Ovary (tissue), 9 donors: ENCODE measurements around the gene ARID5B. TPM values are rescaled to one million over a fixed set of nuclear protein-coding genes. Genes with fewer than 3 reads are reported as not detected.

ENCODE experiments used
- DNase-seq, 5 donors: peaks; one replicate each; pipeline ENCODE4 v3.0.0-alpha.2; 2019 to 2020
- H3K27ac ChIP-seq, 2 donors: fragments of 200-600 bp; one replicate each; pipeline versions ENCODE4 v1.5.1 to v1.8.0; 2019 to 2022
- H3K27me3 ChIP-seq: fragments of 200-600 bp; one replicate; pipeline ENCODE4 v1.8.0; 2022
- H3K36me3 ChIP-seq: fragments of 200-600 bp; sonication (generic); one replicate; pipeline ENCODE4 v1.5.1; 2019
- H3K4me1 ChIP-seq: one replicate; pipeline ENCODE4 v1.8.1; 2013; ENCODE audit warnings: mild to moderate bottlenecking, moderate library complexity; ENCODE audit not compliant: insufficient read depth
- H3K4me3 ChIP-seq: fragments of 200-600 bp; sonication (generic); one replicate; pipeline ENCODE4 v1.5.1; 2017
- H3K9me3 ChIP-seq, 2 donors: fragments of 200-600 bp in 1 of 2; sonication (generic) in 1 of 2; one replicate each; pipeline versions ENCODE4 v1.5.1 to v1.8.1; 2013 to 2019; ENCODE audit warnings: mild to moderate bottlenecking in 1 of 2, moderate library complexity in 1 of 2
- EP300 ChIP-seq: sonication (generic); formaldehyde crosslinking; IDR thresholded peaks from one replicate; pipeline ENCODE4 v1.6.1; 2017; ENCODE audit warnings: antibody characterized with exemption
- POLR2A ChIP-seq: fragments of 450-650 bp; IDR thresholded peaks from one replicate; pipeline ENCODE4 v1.6.1; 2017; ENCODE audit warnings: antibody characterized with exemption, mild to moderate bottlenecking, moderate library complexity
- WGBS, 3 donors: extraction: QIAGEN DNeasy Blood & Tissue Kit in 1 of 3; methylation state at CpG; one replicate each; pipeline versions ENCODE4 v1.1.5 to v1.1.7; 2013 to 2017; 5-methylcytosine and 5-hydroxymethylcytosine counted together
- intact Hi-C, 4 donors: fragments of 100-400 bp; cut with DNase I; formaldehyde crosslinking; loops; one replicate each; pipeline versions ENCODE4 v1.11.0 to v1.15.1; 2022 to 2023
- polyA plus RNA-seq, 2 donors: library from polyadenylated mRNA; stranded (reverse); fragments of 200-250 nt in 1 of 2; fragments of 350-450 nt in 1 of 2; fragmentation: Illumina TruSeq in 1 of 2; extraction: RNeasy Lipid Tissue Mini Kit (QIAGEN cat#74804) in 1 of 2; gene quantifications; one replicate each; pipeline ENCODE4 v1.2.3, GENCODE V29; 2013 to 2014
- total RNA-seq, 7 donors: library from RNA; depleted of rRNA in 2 of 7; stranded (reverse); fragments of >200 nt in 2 of 7; fragmentation: NEBNext Ultra II Directional in 3 of 7; extraction: Animal tissue kit (Norgen Biotek cat#: 25700) in 3 of 7; gene quantifications; one replicate each; pipeline versions ENCODE4 v1.1.0 to v1.2.4, GENCODE V29; 2016 to 2023
- TF ChIP-seq, protein P1 (sequence below), 3 donors: fragments of 450-650 bp in 2 of 3; fragments of 200-600 bp in 1 of 3; IDR thresholded peaks; one replicate each; pipeline versions ENCODE4 v1.5.1 to v1.8.0; 2016 to 2022; ENCODE audit warnings: antibody characterized with exemption in 3 of 3, mild to moderate bottlenecking in 1 of 3
- donor health status: DM: no; HTN: no; CAD: no; lungs with moderate emphysema.
- donor health status: DM: no; HTN: no; CAD: no.
- donor health status: Bipolar disorder and iron deficiency.
- donor health status: DM: yes; HTN: yes; CAD: no.
- donor health status: DM: no; HTN: no; CAD: no.
- donor health status: DM: yes; HTN: yes; CAD: no.

The ARID5B gene
- total and polyA plus RNA-seq, 9 donors = 18.3 to 61.8 (median 28.3) TPM

DNA sequence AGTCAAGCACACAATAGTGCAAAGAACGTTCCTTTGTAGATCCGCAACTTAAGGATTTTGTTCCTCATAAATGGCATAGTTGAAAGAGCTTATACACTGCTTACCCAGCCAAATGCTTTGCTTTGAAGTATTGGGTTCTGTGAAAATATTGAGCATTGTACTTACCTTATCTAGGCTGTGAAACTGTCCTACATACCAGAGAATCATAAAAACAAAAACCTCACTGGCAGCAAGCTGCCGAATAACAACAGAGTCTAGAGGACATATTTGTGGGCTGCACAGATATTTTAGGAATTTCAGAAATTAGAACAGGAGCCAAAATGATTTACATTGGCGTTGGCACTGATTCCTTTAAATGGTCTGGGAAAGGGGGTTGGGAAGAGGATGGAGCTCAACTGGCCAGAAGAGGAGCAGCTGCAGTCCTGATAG, 192.4 kb downstream of the ARID5B start:
- no peaks in the 10 kb centered on the region for H3K27me3 ChIP-seq
- no peaks in the 10 kb centered on the region for H3K36me3 ChIP-seq
- TF ChIP-seq, protein P1, sequence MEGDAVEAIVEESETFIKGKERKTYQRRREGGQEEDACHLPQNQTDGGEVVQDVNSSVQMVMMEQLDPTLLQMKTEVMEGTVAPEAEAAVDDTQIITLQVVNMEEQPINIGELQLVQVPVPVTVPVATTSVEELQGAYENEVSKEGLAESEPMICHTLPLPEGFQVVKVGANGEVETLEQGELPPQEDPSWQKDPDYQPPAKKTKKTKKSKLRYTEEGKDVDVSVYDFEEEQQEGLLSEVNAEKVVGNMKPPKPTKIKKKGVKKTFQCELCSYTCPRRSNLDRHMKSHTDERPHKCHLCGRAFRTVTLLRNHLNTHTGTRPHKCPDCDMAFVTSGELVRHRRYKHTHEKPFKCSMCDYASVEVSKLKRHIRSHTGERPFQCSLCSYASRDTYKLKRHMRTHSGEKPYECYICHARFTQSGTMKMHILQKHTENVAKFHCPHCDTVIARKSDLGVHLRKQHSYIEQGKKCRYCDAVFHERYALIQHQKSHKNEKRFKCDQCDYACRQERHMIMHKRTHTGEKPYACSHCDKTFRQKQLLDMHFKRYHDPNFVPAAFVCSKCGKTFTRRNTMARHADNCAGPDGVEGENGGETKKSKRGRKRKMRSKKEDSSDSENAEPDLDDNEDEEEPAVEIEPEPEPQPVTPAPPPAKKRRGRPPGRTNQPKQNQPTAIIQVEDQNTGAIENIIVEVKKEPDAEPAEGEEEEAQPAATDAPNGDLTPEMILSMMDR (IDR thresholded peaks at IDR 0.05) = no peak
- TF ChIP-seq EP300 (no peak), POLR2A (no peak)
- intact Hi-C loops = no loop called here
- H3K27ac ChIP-seq = peak overlapping the region in 1 of 2 donors; percentile 61
- H3K4me1 ChIP-seq = peaks cover 12% of the 10 kb centered on the region
- H3K9me3 ChIP-seq = no peaks in the 10 kb centered on the region
- 10 to 27% (median 12%) methylated on average over 4 of the region's 4 CpGs for WGBS, 3 donors
- no peak for DNase-seq
- no peak overlapping the region for H3K4me3 ChIP-seq

DNA sequence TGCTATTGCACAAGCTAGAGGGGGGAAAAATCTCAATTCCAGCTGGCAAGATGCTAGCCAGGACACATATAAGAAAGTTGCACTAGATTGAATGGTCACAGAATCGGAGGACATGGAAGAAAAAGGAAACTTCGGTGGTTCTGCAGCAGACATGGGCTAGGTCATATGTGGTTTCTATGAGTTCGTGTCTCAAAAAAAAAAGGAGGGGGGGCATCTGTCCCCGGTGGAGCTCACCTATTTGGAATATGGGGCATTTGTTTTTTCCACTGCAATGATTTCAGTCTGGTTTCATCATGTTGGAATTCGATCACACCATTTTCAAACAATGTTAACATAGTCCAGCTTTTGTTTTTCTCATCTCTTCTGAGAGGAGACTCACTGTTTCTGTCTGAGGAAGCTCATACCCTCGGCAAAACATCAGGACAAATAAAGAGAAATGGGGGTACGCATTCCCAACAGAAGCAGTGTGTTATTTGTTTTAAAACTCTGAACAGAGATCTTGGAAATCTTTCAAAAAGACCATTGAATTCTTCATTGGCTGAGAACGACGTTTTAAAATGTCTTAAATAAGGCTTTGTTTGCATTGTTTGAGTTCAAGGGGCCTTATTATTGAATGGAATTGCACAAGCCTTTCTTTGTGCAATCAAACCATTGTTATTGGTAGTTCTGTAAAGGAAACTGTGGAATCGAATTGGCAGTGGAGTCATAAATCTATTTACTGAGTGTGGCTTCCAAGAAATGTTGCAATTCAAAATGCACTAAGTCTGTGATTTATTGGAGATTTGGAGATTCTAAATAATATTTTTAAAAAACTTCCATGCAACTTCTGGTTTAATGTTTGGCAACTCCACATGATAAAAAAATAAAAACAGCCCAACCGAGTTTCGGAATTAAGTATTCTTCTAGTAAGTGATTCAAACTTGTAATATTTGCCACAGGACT, 194.0 kb downstream of the ARID5B start:
- H3K27ac ChIP-seq = peak overlapping the region; percentile 39 to 74
- intact Hi-C loops = no loop called here
- WGBS, 3 donors = 16 to 17% (median 16%) methylated on average over 12 of the region's 12 CpGs
- no peaks in the 10 kb centered on the region for H3K36me3 ChIP-seq
- H3K27me3 ChIP-seq = no peaks in the 10 kb centered on the region
- no peaks in the 10 kb centered on the region for H3K9me3 ChIP-seq
- H3K4me1 ChIP-seq = peaks cover 12% of the 10 kb centered on the region
- DNase-seq = no peak
- TF ChIP-seq EP300 (no peak), POLR2A (no peak)
- TF ChIP-seq, protein P1 (IDR thresholded peaks at IDR 0.05) = no peak
- H3K4me3 ChIP-seq = peak overlapping the region; percentile 8

DNA sequence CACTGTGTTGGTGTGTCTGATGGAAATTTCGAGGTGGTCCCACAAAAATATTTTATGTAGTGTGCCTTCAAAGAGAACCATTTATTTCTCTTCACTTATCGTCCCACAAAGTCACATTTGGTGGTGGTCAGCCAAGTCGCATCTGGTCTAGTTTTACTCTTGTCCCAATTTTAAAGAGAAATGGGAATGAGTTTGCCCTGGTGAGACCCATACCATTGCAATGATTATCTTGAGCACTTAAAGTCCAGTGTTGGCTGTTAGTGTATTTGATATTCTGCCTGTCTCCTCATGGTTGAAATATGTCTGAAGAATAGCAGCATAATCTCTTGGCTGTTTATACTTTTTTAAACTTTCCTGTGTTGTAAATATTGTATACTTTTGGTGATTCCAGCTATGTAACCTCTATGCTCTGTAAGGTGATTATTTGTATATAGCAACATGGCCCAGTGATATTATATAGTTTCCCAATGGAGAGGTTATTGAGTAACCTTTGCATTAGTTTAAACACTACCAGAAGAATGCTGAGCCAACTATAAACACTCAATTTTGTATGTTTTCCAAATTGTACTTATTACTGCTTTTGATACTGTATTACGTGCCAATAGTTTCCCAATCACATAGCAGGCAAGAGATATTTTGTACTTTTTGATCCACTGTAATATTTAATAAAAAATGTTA, 194.9 kb downstream of the ARID5B start:
- no peak for DNase-seq
- H3K36me3 ChIP-seq = no peaks in the 10 kb centered on the region
- H3K27me3 ChIP-seq = no peaks in the 10 kb centered on the region
- no peaks in the 10 kb centered on the region for H3K9me3 ChIP-seq
- H3K4me3 ChIP-seq = no peak overlapping the region
- peaks cover 12% of the 10 kb centered on the region for H3K4me1 ChIP-seq
- intact Hi-C loops = no loop called here
- 39 to 54% (median 44%) methylated on average over 4 of the region's 4 CpGs for WGBS, 3 donors
- peak overlapping the region in 1 of 2 donors; percentile 74 for H3K27ac ChIP-seq
- no peak for TF ChIP-seq POLR2A

DNA sequence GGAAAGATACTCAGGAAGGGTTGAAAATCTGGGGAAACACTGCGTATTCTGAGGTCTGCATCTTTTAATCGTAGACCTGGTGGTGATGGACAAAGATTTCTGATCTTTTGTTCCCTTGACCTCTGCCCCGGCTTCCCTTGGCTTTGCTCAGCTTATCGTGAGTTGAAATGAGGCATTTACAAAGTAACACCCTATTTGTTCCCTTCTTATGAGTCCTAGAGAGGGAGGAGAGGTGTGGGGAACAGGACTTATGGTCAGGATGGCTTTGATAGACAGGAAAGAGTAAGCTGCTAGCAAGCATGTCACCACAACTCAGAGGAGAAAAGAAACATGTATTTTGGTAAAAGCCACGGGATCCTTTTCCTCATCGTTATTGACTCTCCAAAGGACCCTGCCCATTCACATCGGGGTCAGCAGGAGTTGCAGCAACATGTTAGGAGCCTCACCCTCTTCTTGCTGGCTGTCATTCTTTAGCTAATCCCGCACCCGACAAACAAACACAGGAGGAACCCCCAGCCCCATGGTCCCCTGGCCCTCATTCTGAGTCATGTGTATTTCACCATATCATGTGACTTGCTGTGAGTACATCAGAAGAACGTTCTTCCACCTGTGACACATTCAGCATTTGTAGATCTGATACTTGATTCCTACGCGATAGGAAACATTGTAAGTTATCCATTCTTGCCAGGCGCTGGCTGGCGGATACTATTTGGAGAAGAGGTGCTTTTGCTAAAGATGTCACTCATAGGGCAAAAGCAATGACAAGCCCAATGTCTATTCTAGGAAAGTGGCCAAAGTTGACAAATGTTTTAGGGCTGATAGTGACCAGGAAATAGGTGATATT, 197.0 kb downstream of the ARID5B start:
- DNase-seq = no peak
- Histone ChIP-seq H3K4me3 (no peak overlapping the region), H3K36me3 (no peaks in the 10 kb centered on the region), H3K27me3 (no peaks in the 10 kb centered on the region), H3K4me1 (peaks cover 7% of the 10 kb centered on the region), H3K9me3 (no peaks in the 10 kb centered on the region), H3K27ac (no peak overlapping the region)
- TF ChIP-seq, protein P1 (IDR thresholded peaks at IDR 0.05) = no peak
- TF ChIP-seq EP300 = no peak
- TF ChIP-seq POLR2A = no peak
- WGBS, 3 donors = 79 to 91% (median 88%) methylated on average over 14 of the region's 14 CpGs
- intact Hi-C loops = no loop called here
